UCSD-AML1 (cell line): Measurements from ENCODE around the gene ANGPTL2.
"Not testable (repeated sequence)": the region's sequence is repeated elsewhere in the genome, so short reads cannot be mapped to it uniquely, and the experiment has no call there.

Experiments used
- DNase-seq: peaks from one replicate; lab custom pipeline; 2025; ENCODE audit not compliant: unreplicated experiment; lab: John Stamatoyannopoulos, UW

ANGPTL2 gene

GRCh38 chr9:127154390-127155191 is 32.2 kb upstream of the ANGPTL2 start:
- no peak for DNase-seq

GRCh38 chr9:127154003-127154389 is 31.6 kb upstream of the ANGPTL2 start:
- DNase-seq, result no peak

- no peak for DNase-seq
Observed at GRCh38 chr9:127153501-127153900, 31.1 kb upstream of the ANGPTL2 start.

GRCh38 chr9:127149463-127150390 is 27.3 kb upstream of the ANGPTL2 start:
- no peak for DNase-seq

GRCh38 chr9:127149010-127149409 is 26.6 kb upstream of the ANGPTL2 start:
- DNase-seq, result no peak

GRCh38 chr9:127148014-127148413 is 25.6 kb upstream of the ANGPTL2 start:
- DNase-seq, result no peak

GRCh38 chr9:127147251-127147650 is 24.8 kb upstream of the ANGPTL2 start:
- DNase-seq, result no peak

GRCh38 chr9:127146841-127147240 is 24.4 kb upstream of the ANGPTL2 start:
- DNase-seq, result not testable (repeated sequence)

GRCh38 chr9:127144670-127145445 is 22.4 kb upstream of the ANGPTL2 start:
- DNase-seq, result no peak

- DNase-seq, result no peak
Observed at GRCh38 chr9:127143920-127144465, 21.6 kb upstream of the ANGPTL2 start.

GRCh38 chr9:127142931-127143464 is 20.6 kb upstream of the ANGPTL2 start:
- DNase-seq, result no peak

GRCh38 chr9:127142291-127142690 is 19.9 kb upstream of the ANGPTL2 start:
- DNase-seq, result no peak

GRCh38 chr9:127140842-127141675 is 18.6 kb upstream of the ANGPTL2 start:
- no peak for DNase-seq

- DNase-seq, result no peak
Observed at GRCh38 chr9:127140181-127140580, 17.7 kb upstream of the ANGPTL2 start.

GRCh38 chr9:127139775-127140174 is 17.3 kb upstream of the ANGPTL2 start:
- no peak for DNase-seq

GRCh38 chr9:127139071-127139731 is 16.8 kb upstream of the ANGPTL2 start:
- DNase-seq, result no peak

- no peak for DNase-seq
Observed at GRCh38 chr9:127138444-127138843, 16.0 kb upstream of the ANGPTL2 start.

GRCh38 chr9:127137640-127138360 is 15.4 kb upstream of the ANGPTL2 start:
- no peak for DNase-seq
